GM12878 (cell line): ENCODE data around the gene LIMS1.

ENCODE experiments used
- CBX3 ChIP-seq: fragments of 200-600 bp; sonication (generic); IDR thresholded peaks from 2 replicates; pipeline ENCODE4 v1.6.1; 2016; ENCODE audit warnings: low read depth, borderline replicate concordance
- JUNB ChIP-seq: IDR thresholded peaks from 2 replicates; pipeline ENCODE4 v1.6.1; 2016; ENCODE audit warnings: antibody characterized with exemption, mild to moderate bottlenecking
- POLR2A ChIP-seq: IDR thresholded peaks from 2 replicates; pipeline ENCODE4 v1.6.1; 2011; ENCODE audit warnings: low read depth, mild to moderate bottlenecking, low read length
- RAD21 ChIP-seq: IDR thresholded peaks from 2 replicates; pipeline ENCODE4 v1.6.1; 2011; ENCODE audit warnings: mild to moderate bottlenecking, low read depth, low read length, moderate library complexity; ENCODE audit not compliant: insufficient read depth
- RBBP5 ChIP-seq: fragments of 200-600 bp; sonication (generic); conservative IDR thresholded peaks from 2 replicates; pipeline ENCODE4 v1.6.1; 2016
- RFX5 ChIP-seq: IDR thresholded peaks from 2 replicates; pipeline ENCODE4 v1.6.1; 2011; ENCODE audit warnings: low read depth, low read length, improper control_type of control experiment
- SMC3 ChIP-seq: IDR thresholded peaks from 2 replicates; pipeline ENCODE4 v1.6.1; 2011; ENCODE audit warnings: low read length, improper control_type of control experiment, borderline replicate concordance
- TF ChIP-seq, protein P1 (sequence below): fragments of 450-650 bp; formaldehyde crosslinking; IDR thresholded peaks from 2 replicates; pipeline ENCODE4 v1.4.0; 2020; ENCODE audit warnings: mild to moderate bottlenecking, moderate library complexity
- TF ChIP-seq, protein P2 (sequence below), 3 experiments: IDR thresholded peaks in 2 of 3; conservative IDR thresholded peaks in 1 of 3; 2 replicates each; pipeline ENCODE4 v1.5.1; 2011; ENCODE audit warnings: low read depth in 3 of 3, low read length in 3 of 3, mild to moderate bottlenecking in 3 of 3, control low read depth in 2 of 3, moderate library complexity in 2 of 3, inconsistent platforms in 1 of 3, mixed read lengths in 1 of 3; ENCODE audit not compliant: control insufficient read depth in 2 of 3, insufficient read depth in 1 of 3; ENCODE audit errors: extremely low read depth in 1 of 3
- TF ChIP-seq, protein P3 (sequence below): IDR thresholded peaks from 2 replicates; pipeline ENCODE4 v1.6.1; 2012; ENCODE audit warnings: low read depth, low read length, improper control_type of control experiment

DNA sequence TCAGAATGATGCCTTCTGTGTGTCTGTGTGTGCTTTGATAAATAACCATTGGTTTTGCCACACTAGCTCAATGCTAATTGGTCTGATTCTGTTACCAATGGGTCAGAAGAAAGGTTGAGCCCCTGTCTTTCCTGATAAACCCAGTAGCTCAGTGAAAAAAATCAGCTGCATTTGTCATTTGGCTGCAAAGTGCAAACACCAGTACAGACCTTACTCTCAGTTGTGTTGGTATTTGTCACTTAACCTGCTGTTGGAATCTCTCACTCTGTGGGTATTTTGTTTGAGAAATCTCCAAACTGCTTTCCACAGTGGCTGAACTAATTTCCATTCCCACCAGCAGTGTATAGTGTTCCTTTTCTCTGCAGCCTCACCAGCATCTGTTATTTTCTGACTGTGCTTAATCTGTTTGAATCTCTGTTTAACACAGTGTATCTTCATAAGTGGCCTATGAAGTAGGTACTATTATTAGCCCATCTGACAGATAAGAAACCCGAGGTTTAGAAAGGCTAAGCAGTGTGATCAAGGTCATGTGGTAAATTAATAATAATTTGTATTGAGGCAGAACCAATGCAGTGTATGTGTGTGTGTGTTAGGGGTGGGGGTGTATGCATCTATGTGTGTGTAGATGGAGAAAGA lies 26.7 kb downstream of the LIMS1 start:
- no peak for TF ChIP-seq RFX5
- TF ChIP-seq, protein P1, sequence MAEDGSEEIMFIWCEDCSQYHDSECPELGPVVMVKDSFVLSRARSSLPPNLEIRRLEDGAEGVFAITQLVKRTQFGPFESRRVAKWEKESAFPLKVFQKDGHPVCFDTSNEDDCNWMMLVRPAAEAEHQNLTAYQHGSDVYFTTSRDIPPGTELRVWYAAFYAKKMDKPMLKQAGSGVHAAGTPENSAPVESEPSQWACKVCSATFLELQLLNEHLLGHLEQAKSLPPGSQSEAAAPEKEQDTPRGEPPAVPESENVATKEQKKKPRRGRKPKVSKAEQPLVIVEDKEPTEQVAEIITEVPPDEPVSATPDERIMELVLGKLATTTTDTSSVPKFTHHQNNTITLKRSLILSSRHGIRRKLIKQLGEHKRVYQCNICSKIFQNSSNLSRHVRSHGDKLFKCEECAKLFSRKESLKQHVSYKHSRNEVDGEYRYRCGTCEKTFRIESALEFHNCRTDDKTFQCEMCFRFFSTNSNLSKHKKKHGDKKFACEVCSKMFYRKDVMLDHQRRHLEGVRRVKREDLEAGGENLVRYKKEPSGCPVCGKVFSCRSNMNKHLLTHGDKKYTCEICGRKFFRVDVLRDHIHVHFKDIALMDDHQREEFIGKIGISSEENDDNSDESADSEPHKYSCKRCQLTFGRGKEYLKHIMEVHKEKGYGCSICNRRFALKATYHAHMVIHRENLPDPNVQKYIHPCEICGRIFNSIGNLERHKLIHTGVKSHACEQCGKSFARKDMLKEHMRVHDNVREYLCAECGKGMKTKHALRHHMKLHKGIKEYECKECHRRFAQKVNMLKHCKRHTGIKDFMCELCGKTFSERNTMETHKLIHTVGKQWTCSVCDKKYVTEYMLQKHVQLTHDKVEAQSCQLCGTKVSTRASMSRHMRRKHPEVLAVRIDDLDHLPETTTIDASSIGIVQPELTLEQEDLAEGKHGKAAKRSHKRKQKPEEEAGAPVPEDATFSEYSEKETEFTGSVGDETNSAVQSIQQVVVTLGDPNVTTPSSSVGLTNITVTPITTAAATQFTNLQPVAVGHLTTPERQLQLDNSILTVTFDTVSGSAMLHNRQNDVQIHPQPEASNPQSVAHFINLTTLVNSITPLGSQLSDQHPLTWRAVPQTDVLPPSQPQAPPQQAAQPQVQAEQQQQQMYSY (CRISPR knock-in tag) = no peak
- TF ChIP-seq, protein P2, sequence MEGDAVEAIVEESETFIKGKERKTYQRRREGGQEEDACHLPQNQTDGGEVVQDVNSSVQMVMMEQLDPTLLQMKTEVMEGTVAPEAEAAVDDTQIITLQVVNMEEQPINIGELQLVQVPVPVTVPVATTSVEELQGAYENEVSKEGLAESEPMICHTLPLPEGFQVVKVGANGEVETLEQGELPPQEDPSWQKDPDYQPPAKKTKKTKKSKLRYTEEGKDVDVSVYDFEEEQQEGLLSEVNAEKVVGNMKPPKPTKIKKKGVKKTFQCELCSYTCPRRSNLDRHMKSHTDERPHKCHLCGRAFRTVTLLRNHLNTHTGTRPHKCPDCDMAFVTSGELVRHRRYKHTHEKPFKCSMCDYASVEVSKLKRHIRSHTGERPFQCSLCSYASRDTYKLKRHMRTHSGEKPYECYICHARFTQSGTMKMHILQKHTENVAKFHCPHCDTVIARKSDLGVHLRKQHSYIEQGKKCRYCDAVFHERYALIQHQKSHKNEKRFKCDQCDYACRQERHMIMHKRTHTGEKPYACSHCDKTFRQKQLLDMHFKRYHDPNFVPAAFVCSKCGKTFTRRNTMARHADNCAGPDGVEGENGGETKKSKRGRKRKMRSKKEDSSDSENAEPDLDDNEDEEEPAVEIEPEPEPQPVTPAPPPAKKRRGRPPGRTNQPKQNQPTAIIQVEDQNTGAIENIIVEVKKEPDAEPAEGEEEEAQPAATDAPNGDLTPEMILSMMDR (IDR thresholded peaks at IDR 0.05 in 2 of 3, conservative IDR thresholded peaks at IDR 0.05 in 1 of 3; ENCODE audit: control insufficient read depth in 2 of 3, extremely low read depth in 1 of 3, insufficient read depth in 1 of 3, low read depth in 3 of 3, low read length in 3 of 3) = no peak
- no peak for TF ChIP-seq POLR2A
- no peak for TF ChIP-seq SMC3
- TF ChIP-seq JUNB = no peak
- no peak for TF ChIP-seq RBBP5
- no peak for TF ChIP-seq CBX3
- TF ChIP-seq, protein P3, sequence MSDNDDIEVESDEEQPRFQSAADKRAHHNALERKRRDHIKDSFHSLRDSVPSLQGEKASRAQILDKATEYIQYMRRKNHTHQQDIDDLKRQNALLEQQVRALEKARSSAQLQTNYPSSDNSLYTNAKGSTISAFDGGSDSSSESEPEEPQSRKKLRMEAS = no peak
- TF ChIP-seq RAD21 = no peak
